Gastrocnemius medialis (tissue), 4 donors: ENCODE results near the gene TRIM74.

Experiments used
- POLR2A ChIP-seq, 2 donors: fragments of 450-650 bp; IDR thresholded peaks; one replicate each; pipeline ENCODE4 v1.6.1; 2017; ENCODE audit warnings: antibody characterized with exemption in 2 of 2, mild to moderate bottlenecking in 2 of 2, moderate library complexity in 2 of 2
- TF ChIP-seq, protein P1 (sequence below), 5 experiments: fragments of 450-650 bp in 3 of 5; fragments of 200-600 bp in 2 of 5; sonication (generic) in 2 of 5; IDR thresholded peaks in 4 of 5; conservative IDR thresholded peaks in 1 of 5; 1 replicate in 4 of 5; 2 replicates in 1 of 5; pipeline ENCODE4 v1.5.1; 2016 to 2019; ENCODE audit warnings: antibody characterized with exemption in 5 of 5, mild to moderate bottlenecking in 3 of 5, moderate library complexity in 3 of 5

- TF ChIP-seq, protein P1, sequence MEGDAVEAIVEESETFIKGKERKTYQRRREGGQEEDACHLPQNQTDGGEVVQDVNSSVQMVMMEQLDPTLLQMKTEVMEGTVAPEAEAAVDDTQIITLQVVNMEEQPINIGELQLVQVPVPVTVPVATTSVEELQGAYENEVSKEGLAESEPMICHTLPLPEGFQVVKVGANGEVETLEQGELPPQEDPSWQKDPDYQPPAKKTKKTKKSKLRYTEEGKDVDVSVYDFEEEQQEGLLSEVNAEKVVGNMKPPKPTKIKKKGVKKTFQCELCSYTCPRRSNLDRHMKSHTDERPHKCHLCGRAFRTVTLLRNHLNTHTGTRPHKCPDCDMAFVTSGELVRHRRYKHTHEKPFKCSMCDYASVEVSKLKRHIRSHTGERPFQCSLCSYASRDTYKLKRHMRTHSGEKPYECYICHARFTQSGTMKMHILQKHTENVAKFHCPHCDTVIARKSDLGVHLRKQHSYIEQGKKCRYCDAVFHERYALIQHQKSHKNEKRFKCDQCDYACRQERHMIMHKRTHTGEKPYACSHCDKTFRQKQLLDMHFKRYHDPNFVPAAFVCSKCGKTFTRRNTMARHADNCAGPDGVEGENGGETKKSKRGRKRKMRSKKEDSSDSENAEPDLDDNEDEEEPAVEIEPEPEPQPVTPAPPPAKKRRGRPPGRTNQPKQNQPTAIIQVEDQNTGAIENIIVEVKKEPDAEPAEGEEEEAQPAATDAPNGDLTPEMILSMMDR (IDR thresholded peaks at IDR 0.05 in 4 of 5, conservative IDR thresholded peaks at IDR 0.05 in 1 of 5) = no peak
- no peak for TF ChIP-seq POLR2A (IDR thresholded peaks at IDR 0.05)
Measured at GRCh38 chr7:72925546-72926120, 43.6 kb downstream of the TRIM74 start.
